ENCODE data around the gene SSX3.
"Not testable (repeated sequence)": the region's sequence is repeated elsewhere in the genome, so short reads cannot be mapped to it uniquely, and the experiment has no call there.

The SSX3 gene, protein sequence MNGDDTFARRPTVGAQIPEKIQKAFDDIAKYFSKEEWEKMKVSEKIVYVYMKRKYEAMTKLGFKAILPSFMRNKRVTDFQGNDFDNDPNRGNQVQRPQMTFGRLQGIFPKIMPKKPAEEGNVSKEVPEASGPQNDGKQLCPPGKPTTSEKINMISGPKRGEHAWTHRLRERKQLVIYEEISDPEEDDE

DNA sequence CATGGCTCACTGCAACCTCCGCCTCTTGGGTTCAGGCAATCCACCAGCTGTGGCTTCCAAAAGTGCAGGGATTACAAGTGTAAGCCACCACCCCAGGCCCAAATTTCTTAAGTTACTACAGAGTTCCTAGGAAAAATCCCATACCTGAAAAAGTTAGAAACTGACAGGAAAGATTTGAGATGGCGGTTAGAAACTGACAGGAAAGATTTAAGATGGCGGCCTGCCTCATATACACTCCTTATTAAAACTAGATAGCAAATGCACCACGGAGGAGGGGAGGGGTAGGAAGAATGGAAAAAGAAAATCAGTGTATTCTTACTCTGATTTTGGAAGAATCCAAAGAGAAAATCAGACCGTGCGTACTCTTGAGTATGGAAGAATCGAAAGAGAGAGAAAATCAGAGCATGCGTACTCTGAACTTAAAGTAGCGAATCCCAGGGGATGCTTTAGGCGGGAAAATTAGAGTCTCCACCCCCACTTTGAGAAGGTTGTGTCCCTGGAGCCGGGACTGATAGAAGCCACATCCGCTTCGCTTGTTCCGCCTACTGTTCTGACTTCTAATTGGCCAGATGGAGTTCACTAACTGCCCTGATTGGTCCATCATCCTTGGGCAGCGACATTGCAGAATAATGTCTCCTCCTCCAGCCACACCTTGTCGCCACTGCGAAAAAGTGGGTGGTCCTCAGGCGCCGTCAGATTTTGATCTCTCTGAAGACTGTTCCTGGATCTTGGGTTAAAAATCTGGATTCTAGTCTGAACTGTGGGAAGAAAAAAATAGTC lies at the start of gene SSX3:
SSX3 (minus strand) TSS at position 389 of the 780 bp plus-strand sequence. CDS start 1,454 bp downstream, outside the sequence.
- FAIRE-seq, result not testable (repeated sequence)

DNA sequence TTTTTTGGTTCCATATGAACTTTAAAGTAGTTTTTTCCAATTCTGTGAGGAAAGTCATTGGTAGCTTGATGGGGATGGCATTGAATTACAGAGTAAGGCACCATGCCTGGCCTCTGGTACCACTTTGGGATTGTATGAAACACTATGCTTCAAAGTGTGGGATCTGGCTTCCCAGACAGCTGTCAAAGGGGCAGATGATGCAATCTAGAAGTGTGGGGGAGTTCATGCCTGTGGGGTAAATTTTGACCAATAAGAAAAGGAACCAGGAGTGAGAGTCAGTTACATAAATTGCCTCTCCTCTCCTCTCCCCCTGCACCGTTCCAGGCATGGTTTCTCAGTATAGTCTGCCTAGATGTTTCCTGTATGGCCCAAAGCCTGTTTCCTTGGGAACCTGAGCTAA lies 41.3 kb upstream of the SSX3 start:
- FAIRE-seq, result not testable (repeated sequence)

DNA sequence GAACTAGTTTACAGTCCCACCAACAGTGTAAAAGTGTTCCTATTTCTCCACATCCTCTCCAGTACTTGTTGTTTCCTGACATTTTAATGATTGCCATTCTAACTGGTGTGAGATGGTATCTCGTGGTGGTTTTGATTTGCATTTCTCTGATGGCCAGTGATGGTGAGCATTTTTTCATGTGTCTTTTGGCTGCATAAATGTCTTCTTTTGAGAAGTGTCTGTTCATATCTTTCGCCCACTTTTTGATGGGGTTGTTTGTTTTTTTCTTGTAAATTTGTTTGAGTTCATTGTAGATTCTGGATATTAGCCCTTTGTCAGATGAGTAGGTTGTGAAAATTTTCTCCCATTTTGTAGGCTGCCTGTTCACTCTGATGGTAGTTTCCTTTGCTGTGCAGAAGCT lies 40.4 kb upstream of the SSX3 start:
- not testable (repeated sequence) for FAIRE-seq

GRCh38 chrX:48383239-48383638 lies 26.7 kb upstream of the SSX3 start, which contains the start of gene SSX4:
Gene SSX4, plus strand, starts transcription at chrX:48383539. Its CDS starts 515 bp downstream, at chrX:48384054.
- not testable (repeated sequence) for FAIRE-seq

- not testable (repeated sequence) for FAIRE-seq
Observed at GRCh38 chrX:48370408-48370807, 13.9 kb upstream of the SSX3 start.

GRCh38 chrX:48367717-48368408 lies 11.4 kb upstream of the SSX3 start:
- FAIRE-seq, result not testable (repeated sequence)

- not testable (repeated sequence) for FAIRE-seq
Observed at GRCh38 chrX:48359281-48359680, 2.8 kb upstream of the SSX3 start.

GRCh38 chrX:48357681-48358080 lies 1.2 kb upstream of the SSX3 start:
- FAIRE-seq, result no peak

GRCh38 chrX:48346059-48346458 lies 10.4 kb downstream of the SSX3 start:
- not testable (repeated sequence) for FAIRE-seq

DNA sequence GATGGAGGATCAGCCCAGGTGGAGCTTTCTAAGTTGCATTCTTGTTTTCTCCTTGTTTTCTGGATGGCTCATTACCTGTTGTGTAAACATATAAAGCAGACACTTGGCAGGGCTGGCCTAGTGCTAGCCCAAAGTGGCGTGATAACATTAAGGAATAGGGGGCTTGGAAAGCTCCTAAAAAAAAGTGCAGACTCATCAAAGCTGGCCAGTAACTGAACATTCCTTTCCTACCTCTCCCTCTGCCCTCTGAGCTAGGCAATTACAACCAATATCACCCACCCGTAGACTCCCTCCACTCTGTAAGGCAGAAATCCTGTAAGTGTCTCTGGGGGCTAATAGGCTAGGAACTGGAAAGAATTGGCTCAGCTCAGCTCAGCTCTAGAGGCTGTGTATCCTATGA lies 42.5 kb downstream of the SSX3 start:
- not testable (repeated sequence) for FAIRE-seq

DNA sequence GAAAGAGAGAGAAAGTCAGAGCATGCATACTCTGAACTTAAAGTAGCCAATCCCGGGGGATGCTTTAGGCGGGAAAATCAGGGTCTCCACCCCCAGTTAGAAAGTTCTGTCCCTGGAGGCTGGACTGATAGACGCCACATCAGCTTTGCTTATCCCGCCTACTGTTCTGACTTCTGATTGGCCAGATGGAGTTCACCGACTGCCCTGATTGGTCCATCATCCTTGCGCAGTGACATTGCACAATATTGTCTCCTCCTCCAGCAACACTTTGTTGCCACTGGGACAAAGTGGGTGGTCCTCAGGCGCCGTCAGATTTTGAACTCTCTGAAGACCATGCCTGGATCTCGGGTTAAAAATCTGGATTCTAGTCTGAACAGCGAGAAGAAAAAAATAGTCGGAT lies 50.3 kb downstream of the SSX3 start:
- no peak for FAIRE-seq
